Activated T-cell treated with anti-CD3 and anti-CD28 coated beads, Interleukin-2, amount 50 U/mL, for 4 hours (primary cell): ENCODE data around the gene CLIC4. TPM values are rescaled to one million over a fixed set of nuclear protein-coding genes. Genes with fewer than 3 reads are reported as not detected.
"Not testable (repeated sequence)": the region's sequence is repeated elsewhere in the genome, so short reads cannot be mapped to it uniquely, and the experiment has no call there.

Source experiments
- ATAC-seq, 2 donors: fragments of 200-7000 bp; cut with Tn5 transposase; one replicate each; pipeline ENCODE4 v1.10.0; 2021
- DNase-seq: peaks from one replicate; pipeline ENCODE4 v3.0.0-alpha.2; 2020
- H3K27me3 Mint-ChIP-seq: one replicate; pipeline ENCODE4 v1.8.0; 2021; ENCODE audit warnings: low read depth, mixed read lengths
- H3K36me3 Mint-ChIP-seq: one replicate; pipeline ENCODE4 v1.8.0; 2022; ENCODE audit warnings: mixed read lengths; ENCODE audit not compliant: insufficient read depth
- H3K4me1 Mint-ChIP-seq: one replicate; pipeline ENCODE4 v1.8.0; 2021; ENCODE audit warnings: low read depth, mixed read lengths
- H3K4me3 Mint-ChIP-seq: one replicate; pipeline ENCODE4 v1.8.0; 2021; ENCODE audit warnings: mild to moderate bottlenecking, moderate library complexity, mixed read lengths
- H3K9me3 Mint-ChIP-seq: one replicate; pipeline ENCODE4 v1.8.0; 2021; ENCODE audit warnings: mixed read lengths
- total RNA-seq, 3 donors: library from RNA; stranded (reverse); gene quantifications; one replicate each; pipeline ENCODE4 v1.2.1, GENCODE V29; 2021

Gene CLIC4
- total RNA-seq = 10 to 100 TPM in 2 of 3 donors, 1 to 10 TPM in 1; 8.5 to 26.0 (median 12.3) TPM

- Mint-ChIP-seq H3K9me3 (no peaks in the 10 kb centered on the region), H3K36me3 (no peaks in the 10 kb centered on the region), H3K4me3 (peak within 1 kb of the TSS; percentile 90), H3K27me3 (peaks cover 6% of the 10 kb centered on the region), H3K4me1 (peaks cover 30% of the 10 kb centered on the region)
- peak; percentile 100 for DNase-seq
- peak; percentile 90 to 93 for ATAC-seq
Observed at GRCh38 chr1:24744911-24745710, at the start of gene CLIC4. Gene CLIC4, plus strand, starts transcription at chr1:24745447. Its CDS starts 107 bp downstream, at chr1:24745554.

GRCh38 chr1:24696041-24696755 lies 49.0 kb upstream of the CLIC4 start:
- no peak overlapping the region for H3K4me3 Mint-ChIP-seq
- peaks cover 2% of the 10 kb centered on the region for H3K27me3 Mint-ChIP-seq
- no peaks in the 10 kb centered on the region for H3K36me3 Mint-ChIP-seq
- H3K9me3 Mint-ChIP-seq = no peaks in the 10 kb centered on the region
- ATAC-seq (no peak), DNase-seq (no peak)
- H3K4me1 Mint-ChIP-seq = peaks cover 9% of the 10 kb centered on the region

DNA sequence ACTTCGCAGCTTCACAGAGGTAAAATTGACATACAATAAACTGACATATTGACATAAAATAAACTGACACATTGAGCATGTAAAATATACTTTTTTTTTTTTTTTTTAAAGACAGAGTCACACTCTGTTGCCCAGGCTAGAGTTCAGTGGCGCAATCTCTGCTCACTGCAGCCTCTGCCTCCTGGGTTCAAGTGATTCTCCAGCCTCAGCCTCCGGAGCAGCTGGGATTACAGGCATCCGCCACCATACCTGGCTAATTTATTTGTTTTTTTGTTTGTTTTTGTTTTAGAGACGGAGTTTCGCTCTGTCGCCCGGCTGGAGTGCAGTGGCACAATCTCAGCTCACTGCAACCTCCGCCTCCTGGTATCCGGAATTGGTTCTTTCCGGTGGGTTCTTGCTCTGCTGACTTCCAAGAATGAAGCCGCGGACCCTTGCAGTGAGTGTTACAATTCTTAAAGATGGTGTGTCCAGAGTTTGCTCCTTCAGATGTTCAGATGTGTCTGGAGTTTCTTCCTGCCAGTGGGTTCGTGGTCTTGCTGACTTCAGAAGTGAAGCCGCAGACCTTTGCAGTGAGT lies 48.4 kb upstream of the CLIC4 start:
- H3K4me1 Mint-ChIP-seq = peaks cover 9% of the 10 kb centered on the region
- no peak for ATAC-seq

GRCh38 chr1:24697453-24698001 lies 47.7 kb upstream of the CLIC4 start:
- not testable (repeated sequence) for H3K9me3 Mint-ChIP-seq, H3K36me3 Mint-ChIP-seq, ATAC-seq

More for the DNA sequence above, 48.4 kb upstream of the CLIC4 start:
- no peaks in the 10 kb centered on the region for H3K9me3 Mint-ChIP-seq
- peaks cover 2% of the 10 kb centered on the region for H3K27me3 Mint-ChIP-seq
- DNase-seq = no peak
- H3K36me3 Mint-ChIP-seq = no peaks in the 10 kb centered on the region
- H3K4me3 Mint-ChIP-seq = no peak overlapping the region

GRCh38 chr1:24698326-24698725 lies 46.9 kb upstream of the CLIC4 start:
- not testable (repeated sequence) for H3K27me3 Mint-ChIP-seq, ATAC-seq, H3K36me3 Mint-ChIP-seq

More at GRCh38 chr1:24697453-24698001, 47.7 kb upstream of the CLIC4 start:
- not testable (repeated sequence) for H3K4me3 Mint-ChIP-seq, H3K27me3 Mint-ChIP-seq, DNase-seq, H3K4me1 Mint-ChIP-seq

DNA sequence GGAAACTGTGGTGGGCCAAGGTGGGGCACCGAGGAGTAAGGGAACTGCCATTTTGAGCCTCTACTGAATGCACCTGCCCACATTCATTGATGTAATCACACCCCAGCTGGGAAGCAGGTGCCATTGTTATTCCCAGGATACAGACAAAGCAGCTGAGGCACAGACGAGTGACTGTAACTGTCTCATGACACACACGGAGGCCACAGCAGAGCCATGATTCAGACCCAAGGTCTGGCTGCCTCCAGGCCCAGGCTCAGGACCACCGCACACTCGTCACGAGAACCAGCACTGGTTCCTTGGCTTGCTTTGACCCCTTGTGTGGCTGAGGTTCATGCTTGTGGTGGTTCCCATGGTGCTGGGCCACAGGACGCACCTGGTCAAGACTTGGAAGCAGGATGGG lies 45.6 kb upstream of the CLIC4 start:
- Mint-ChIP-seq H3K9me3 (no peaks in the 10 kb centered on the region), H3K4me1 (peaks cover 4% of the 10 kb centered on the region), H3K4me3 (no peak overlapping the region), H3K36me3 (no peaks in the 10 kb centered on the region), H3K27me3 (peaks cover 2% of the 10 kb centered on the region)
- DNase-seq (no peak), ATAC-seq (no peak)

More at GRCh38 chr1:24698326-24698725, 46.9 kb upstream of the CLIC4 start:
- not testable (repeated sequence) for DNase-seq, H3K9me3 Mint-ChIP-seq, H3K4me1 Mint-ChIP-seq, H3K4me3 Mint-ChIP-seq

- H3K4me1 Mint-ChIP-seq = peaks cover 9% of the 10 kb centered on the region
- H3K4me3 Mint-ChIP-seq = no peak overlapping the region
- H3K27me3 Mint-ChIP-seq = peaks cover 2% of the 10 kb centered on the region
- no peak for DNase-seq
- H3K9me3 Mint-ChIP-seq = no peaks in the 10 kb centered on the region
- H3K36me3 Mint-ChIP-seq = no peaks in the 10 kb centered on the region
- no peak for ATAC-seq
Observed at GRCh38 chr1:24702511-24703293, 42.5 kb upstream of the CLIC4 start.

DNA sequence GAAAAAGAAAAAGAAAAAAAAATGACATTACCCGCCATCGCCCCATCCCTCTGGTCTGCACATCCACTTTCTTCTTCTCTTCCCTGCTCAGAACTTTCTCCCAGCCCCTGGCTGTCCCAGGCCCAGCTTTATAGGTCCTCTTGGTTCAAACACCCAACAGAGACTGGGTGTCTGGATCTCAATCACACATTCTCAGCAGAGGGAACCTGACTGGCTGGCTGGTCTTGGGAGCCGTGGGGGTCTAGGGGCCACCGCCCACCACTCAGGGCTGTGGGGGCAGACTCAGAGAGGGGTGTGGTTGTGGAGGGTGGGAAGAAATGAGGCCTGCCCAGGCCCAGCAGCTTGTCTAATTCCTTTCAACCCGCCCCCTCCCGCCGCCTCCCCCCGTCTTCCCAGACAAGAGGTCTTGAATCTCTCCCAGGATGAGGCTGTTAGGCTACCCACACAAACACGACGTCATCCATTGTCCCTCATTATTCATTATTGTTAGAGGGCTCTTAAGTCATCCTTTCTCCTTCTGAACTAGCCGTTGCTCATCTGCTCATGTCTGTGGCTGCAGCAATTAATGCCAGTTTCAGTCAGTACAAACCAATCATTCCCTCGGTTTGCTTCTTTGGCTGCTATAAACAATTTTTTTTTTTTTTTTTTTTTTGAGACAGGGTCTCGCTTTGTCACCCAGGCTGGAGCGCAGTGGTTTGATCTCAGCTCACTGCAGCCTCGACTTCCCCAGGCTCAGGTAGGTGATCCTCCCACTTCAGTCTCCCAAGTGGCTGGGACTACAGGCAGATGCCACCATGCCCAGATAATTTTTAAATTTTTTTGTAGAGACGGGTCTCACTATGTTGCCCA lies 40.6 kb upstream of the CLIC4 start:
- Mint-ChIP-seq H3K27me3 (peaks cover 2% of the 10 kb centered on the region), H3K4me3 (no peak overlapping the region), H3K36me3 (no peaks in the 10 kb centered on the region), H3K4me1 (peaks cover 11% of the 10 kb centered on the region), H3K9me3 (no peaks in the 10 kb centered on the region)
- ATAC-seq (no peak), DNase-seq (no peak)

GRCh38 chr1:24705260-24706073 lies 39.8 kb upstream of the CLIC4 start:
- peak in 1 of 2 donors; percentile 75 for ATAC-seq

DNA sequence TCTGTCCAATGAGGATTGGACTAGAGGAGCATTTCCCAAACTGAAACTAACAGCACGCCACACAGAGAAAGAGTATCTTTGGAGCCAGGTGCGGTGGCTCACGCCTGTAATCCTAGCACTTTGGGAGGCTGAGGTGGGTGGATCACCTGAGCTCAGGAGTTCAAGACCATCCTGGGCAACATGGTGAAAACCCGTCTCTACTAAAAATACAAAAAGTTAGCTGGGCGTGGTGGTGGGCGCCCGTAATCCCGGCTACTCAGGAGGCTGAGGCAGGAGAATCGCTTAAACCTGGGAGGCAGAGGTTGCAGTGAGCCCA lies 39.2 kb upstream of the CLIC4 start:
- not testable (repeated sequence) for H3K27me3 Mint-ChIP-seq, DNase-seq, ATAC-seq, H3K9me3 Mint-ChIP-seq, H3K36me3 Mint-ChIP-seq, H3K4me3 Mint-ChIP-seq
- peaks cover 18% of the 10 kb centered on the region for H3K4me1 Mint-ChIP-seq

More at GRCh38 chr1:24705260-24706073, 39.8 kb upstream of the CLIC4 start:
- H3K9me3 Mint-ChIP-seq = no peaks in the 10 kb centered on the region
- H3K36me3 Mint-ChIP-seq = no peaks in the 10 kb centered on the region
- peaks cover 2% of the 10 kb centered on the region for H3K27me3 Mint-ChIP-seq
- no peak overlapping the region for H3K4me3 Mint-ChIP-seq
- DNase-seq = no peak
- H3K4me1 Mint-ChIP-seq = peaks cover 18% of the 10 kb centered on the region

DNA sequence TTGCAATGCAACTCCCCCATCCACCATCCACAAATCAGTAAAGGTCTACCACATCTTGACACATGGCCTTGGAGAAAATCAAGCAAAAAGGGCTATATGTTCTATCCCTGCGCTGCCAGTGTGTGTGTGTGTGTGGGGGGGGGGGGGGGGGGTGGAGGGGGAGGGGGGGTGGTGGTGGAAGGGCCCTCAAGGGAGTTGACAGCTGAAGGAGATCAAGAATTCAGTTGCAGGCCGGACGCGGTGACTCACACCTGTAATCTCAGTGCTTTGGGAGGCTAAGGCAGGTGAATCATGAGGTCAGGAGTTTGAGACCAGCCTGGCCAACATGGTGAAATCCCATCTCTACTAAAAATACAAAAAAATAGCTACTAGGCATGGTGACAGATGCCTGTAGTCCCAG lies 37.6 kb upstream of the CLIC4 start:
- no peak for DNase-seq
- Mint-ChIP-seq H3K4me1 (peaks cover 18% of the 10 kb centered on the region), H3K27me3 (no peaks in the 10 kb centered on the region), H3K36me3 (no peaks in the 10 kb centered on the region), H3K4me3 (no peak overlapping the region), H3K9me3 (no peaks in the 10 kb centered on the region)
- ATAC-seq = no peak

DNA sequence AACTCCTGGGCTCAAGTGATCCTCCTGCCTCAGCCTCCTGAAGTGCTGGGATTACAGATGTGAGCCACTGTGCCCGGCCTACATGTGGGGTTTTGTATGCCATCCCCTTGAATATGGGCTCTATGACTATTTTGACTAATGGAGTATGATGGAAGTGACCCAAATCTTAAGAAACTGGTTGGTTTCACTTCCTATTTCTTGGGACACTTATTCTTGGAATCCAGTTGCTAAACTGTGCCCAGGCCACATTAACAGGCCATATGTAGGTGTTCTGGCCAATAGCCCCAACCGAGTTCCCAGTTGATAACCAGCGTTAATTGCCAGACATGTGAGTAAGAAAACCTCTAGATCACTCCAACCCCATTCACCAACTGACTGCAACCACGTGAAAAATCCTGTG lies 36.3 kb upstream of the CLIC4 start:
- ATAC-seq = no peak
- H3K27me3 Mint-ChIP-seq = no peaks in the 10 kb centered on the region
- H3K36me3 Mint-ChIP-seq = no peaks in the 10 kb centered on the region
- peaks cover 18% of the 10 kb centered on the region for H3K4me1 Mint-ChIP-seq
- no peak overlapping the region for H3K4me3 Mint-ChIP-seq
- no peaks in the 10 kb centered on the region for H3K9me3 Mint-ChIP-seq
- no peak for DNase-seq
